Suppressor macrophage treated with lipopolysaccharide for 4 hours (primary cell): ENCODE measurements around the gene HSP90B1.
A peak's percentile ranks its signal among the peaks of the same experiment; 100 is the strongest.

Experiments
- DNase-seq: peaks from one replicate; pipeline ENCODE4 v3.0.0-alpha.2; 2020

HSP90B1 gene

GRCh38 chr12:103930034-103930786, at the start of gene HSP90B1:
HSP90B1 (plus strand) TSS chr12:103930410; CDS start chr12:103930516, 106 bp downstream.
- DNase-seq: peak; percentile 100

- DNase-seq: no peak
These were observed 48.9 kb upstream of the HSP90B1 start for GRCh38 chr12:103881261-103881660.

GRCh38 chr12:103882861-103883596, 47.2 kb upstream of the HSP90B1 start:
- DNase-seq: peak; percentile 12

GRCh38 chr12:103883908-103884307, 46.3 kb upstream of the HSP90B1 start:
- no peak for DNase-seq

GRCh38 chr12:103884316-103884715, 45.9 kb upstream of the HSP90B1 start:
- peak; percentile 54 for DNase-seq

- DNase-seq: no peak
These were observed 43.9 kb upstream of the HSP90B1 start for GRCh38 chr12:103886195-103886797.

GRCh38 chr12:103887738-103888137, 42.5 kb upstream of the HSP90B1 start:
- DNase-seq: no peak

- no peak for DNase-seq
These were observed 32.9 kb upstream of the HSP90B1 start for GRCh38 chr12:103897316-103897715.

GRCh38 chr12:103901518-103902173, 28.6 kb upstream of the HSP90B1 start:
- DNase-seq: no peak

- no peak for DNase-seq
These were observed 26.2 kb upstream of the HSP90B1 start for GRCh38 chr12:103903993-103904392.

GRCh38 chr12:103905730-103906349, 24.4 kb upstream of the HSP90B1 start:
- DNase-seq: no peak

GRCh38 chr12:103908246-103908541, 22.0 kb upstream of the HSP90B1 start:
- no peak for DNase-seq

- DNase-seq: no peak
These were observed 21.3 kb upstream of the HSP90B1 start for GRCh38 chr12:103908877-103909276.

GRCh38 chr12:103909811-103910210, 20.4 kb upstream of the HSP90B1 start:
- no peak for DNase-seq

GRCh38 chr12:103912069-103912468, 18.1 kb upstream of the HSP90B1 start:
- no peak for DNase-seq

- DNase-seq: no peak
These were observed 17.1 kb upstream of the HSP90B1 start for GRCh38 chr12:103913100-103913499.

GRCh38 chr12:103915306-103915705, 14.9 kb upstream of the HSP90B1 start:
- DNase-seq: no peak

- DNase-seq: no peak
These were observed 12.3 kb upstream of the HSP90B1 start for GRCh38 chr12:103917873-103918272.

- no peak for DNase-seq
These were observed 5.2 kb upstream of the HSP90B1 start for GRCh38 chr12:103924761-103925641.

GRCh38 chr12:103928682-103929045, 1.5 kb upstream of the HSP90B1 start:
- DNase-seq: peak; percentile 53

- peak; percentile 89 for DNase-seq
These were observed 995 bp upstream of the HSP90B1 start for GRCh38 chr12:103929046-103929783.

- DNase-seq: no peak
These were observed 501 bp upstream of the HSP90B1 start for GRCh38 chr12:103929784-103930033.
